ENCODE results near the gene BAHD1. TPM values are rescaled to one million over a fixed set of nuclear protein-coding genes. Genes with fewer than 3 reads are reported as not detected.
A peak's percentile ranks its signal among the peaks of the same experiment; 100 is the strongest.
"Not testable (repeated sequence)": the region's sequence is repeated elsewhere in the genome, so short reads cannot be mapped to it uniquely, and the experiment has no call there.

Gene BAHD1
- total RNA-seq, 4 donors from 2014 or later, result 9.0 to 35.5 (median 26.4) TPM

- Histone ChIP-seq H3K36me3 (no peaks in the 10 kb centered on the region), H3K27me3 (no peaks in the 10 kb centered on the region), H3K4me1 (peaks cover 22 to 70% (median 40%) of the 10 kb centered on the region in 4 donors), H3K27ac (peak overlapping the region; percentile 52 to 78 (median 64)), H3K9me3 (no peaks in the 10 kb centered on the region), H3K4me3 (no peak overlapping the region)
- WGBS, 2 donors (ENCODE audit: low coverage in 1 of 2), result 35 to 40% methylated on average over 1 to 3 of the region's 3 CpGs
- in situ Hi-C loops (cut with MboI; ENCODE audit: low pct_ligation_motif_present in 1 of 4, low pct_unique_long_range_greater_than_20kb in 1 of 4, low sequenced_read_pairs in 3 of 4) (no loop called here), intact Hi-C loops (cut with DNase I; ENCODE audit: low total_unique reads) (no loop called here)
- TF ChIP-seq POLR2AphosphoS5 (IDR thresholded peaks at IDR 0.05), result peak in 2 of 3 donors; percentile 19 to 46
- no peak for TF ChIP-seq CTCF (IDR thresholded peaks at IDR 0.05)
- TF ChIP-seq EP300 (IDR thresholded peaks at IDR 0.05; ENCODE audit: low read depth), result no peak
- no peak for TF ChIP-seq POLR2A (IDR thresholded peaks at IDR 0.05)
- DNase-seq, result peak; percentile 26
Observed at GRCh38 chr15:40451527-40452158, 10.9 kb downstream of the BAHD1 start.

GRCh38 chr15:40452296-40453090, 11.7 kb downstream of the BAHD1 start:
- intact Hi-C loops (cut with DNase I; ENCODE audit: low total_unique reads), result no loop called here

GRCh38 chr15:40453941-40454340, 13.2 kb downstream of the BAHD1 start:
- WGBS, 2 donors (ENCODE audit: low coverage in 1 of 2), result 52 to 71% methylated on average over 1 to 3 of the region's 3 CpGs
- H3K9me3 ChIP-seq; intact Hi-C loops (cut with DNase I; ENCODE audit: low total_unique reads); H3K27ac ChIP-seq; in situ Hi-C loops (cut with MboI; ENCODE audit: low pct_ligation_motif_present in 1 of 4, low pct_unique_long_range_greater_than_20kb in 1 of 4, low sequenced_read_pairs in 3 of 4); H3K27me3 ChIP-seq; H3K36me3 ChIP-seq; H3K4me3 ChIP-seq; DNase-seq: not testable (repeated sequence)
- H3K4me1 ChIP-seq, result peaks cover 22 to 71% (median 41%) of the 10 kb centered on the region in 4 donors

More at GRCh38 chr15:40452296-40453090, 11.7 kb downstream of the BAHD1 start:
- H3K27ac ChIP-seq, result peak overlapping the region; percentile 31 to 78 (median 64)
- WGBS, 2 donors (ENCODE audit: low coverage in 1 of 2), result 65% methylated on average over 9 of the region's 11 CpGs; no CpG with 5 or more reads in 1 of the 2 donors
- TF ChIP-seq POLR2AphosphoS5 (IDR thresholded peaks at IDR 0.05) (no peak), POLR2A (IDR thresholded peaks at IDR 0.05) (no peak), CTCF (IDR thresholded peaks at IDR 0.05) (no peak), EP300 (IDR thresholded peaks at IDR 0.05; ENCODE audit: low read depth) (no peak)
- H3K4me1 ChIP-seq, result peaks cover 22 to 73% (median 41%) of the 10 kb centered on the region in 4 donors
- in situ Hi-C loops (cut with MboI; ENCODE audit: low pct_ligation_motif_present in 1 of 4, low pct_unique_long_range_greater_than_20kb in 1 of 4, low sequenced_read_pairs in 3 of 4), result no loop called here
- H3K9me3 ChIP-seq, result no peaks in the 10 kb centered on the region
- no peak overlapping the region for H3K4me3 ChIP-seq
- no peak for DNase-seq
- H3K27me3 ChIP-seq, result no peaks in the 10 kb centered on the region
- H3K36me3 ChIP-seq, result no peaks in the 10 kb centered on the region

GRCh38 chr15:40454904-40455391, 14.2 kb downstream of the BAHD1 start:
- intact Hi-C loops (cut with DNase I; ENCODE audit: low total_unique reads) (no loop called here), in situ Hi-C loops (cut with MboI; ENCODE audit: low pct_ligation_motif_present in 1 of 4, low pct_unique_long_range_greater_than_20kb in 1 of 4, low sequenced_read_pairs in 3 of 4) (no loop called here)
- Histone ChIP-seq H3K36me3 (peaks cover 0 to 7% (median 0%) of the 10 kb centered on the region in 4 donors), H3K4me1 (peaks cover 22 to 66% (median 41%) of the 10 kb centered on the region in 4 donors), H3K27ac (no peak overlapping the region), H3K27me3 (no peaks in the 10 kb centered on the region), H3K4me3 (no peak overlapping the region), H3K9me3 (no peaks in the 10 kb centered on the region)
- DNase-seq, result no peak
- WGBS, 2 donors (ENCODE audit: low coverage in 1 of 2), result 64% methylated on average over 9 of the region's 9 CpGs; no CpG with 5 or more reads in 1 of the 2 donors
- TF ChIP-seq CTCF (IDR thresholded peaks at IDR 0.05) (no peak), POLR2A (IDR thresholded peaks at IDR 0.05) (no peak), POLR2AphosphoS5 (IDR thresholded peaks at IDR 0.05) (no peak), EP300 (IDR thresholded peaks at IDR 0.05; ENCODE audit: low read depth) (no peak)

Data from transverse colon (tissue), 4 donors.